Measurements from ENCODE around the gene CCDC122.

DNA sequence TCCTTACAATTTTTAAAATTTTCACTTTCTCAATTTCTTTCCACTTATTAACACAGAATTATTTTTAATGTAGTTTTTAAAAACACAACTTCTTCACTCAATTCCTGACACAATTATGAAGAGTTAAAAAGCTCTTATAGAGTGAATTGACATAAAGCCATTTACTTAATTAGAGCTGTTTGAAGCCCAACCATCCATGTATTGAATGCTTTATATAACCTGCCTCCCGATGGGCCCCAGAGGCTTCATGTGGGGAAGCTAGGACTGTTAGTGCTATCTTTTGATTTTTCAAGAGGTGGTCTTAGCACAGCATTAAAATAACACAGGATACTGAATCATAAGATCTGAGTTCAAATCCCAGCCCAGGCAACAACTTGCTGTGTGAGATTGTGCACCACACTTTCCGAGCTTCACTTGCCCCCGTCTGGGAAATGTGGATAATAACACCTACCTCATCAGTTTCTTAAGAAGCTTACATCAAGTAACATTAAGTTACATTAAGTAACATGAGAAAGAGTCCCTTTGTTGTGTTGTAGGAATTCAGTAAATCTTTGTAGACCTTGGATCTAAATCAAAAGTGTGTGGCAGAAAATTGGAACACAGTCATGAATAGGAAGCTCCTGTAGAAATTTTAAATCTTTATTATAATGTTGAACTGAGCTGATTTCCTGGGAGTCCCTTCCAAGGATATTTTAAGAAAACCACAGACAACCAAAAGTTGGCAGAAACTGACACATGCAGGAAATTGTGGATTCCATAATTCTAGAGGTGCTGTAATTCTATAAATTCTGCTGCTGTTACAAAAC is 87.3 kb downstream of the CCDC122 start:
- TF ChIP-seq, protein P1, sequence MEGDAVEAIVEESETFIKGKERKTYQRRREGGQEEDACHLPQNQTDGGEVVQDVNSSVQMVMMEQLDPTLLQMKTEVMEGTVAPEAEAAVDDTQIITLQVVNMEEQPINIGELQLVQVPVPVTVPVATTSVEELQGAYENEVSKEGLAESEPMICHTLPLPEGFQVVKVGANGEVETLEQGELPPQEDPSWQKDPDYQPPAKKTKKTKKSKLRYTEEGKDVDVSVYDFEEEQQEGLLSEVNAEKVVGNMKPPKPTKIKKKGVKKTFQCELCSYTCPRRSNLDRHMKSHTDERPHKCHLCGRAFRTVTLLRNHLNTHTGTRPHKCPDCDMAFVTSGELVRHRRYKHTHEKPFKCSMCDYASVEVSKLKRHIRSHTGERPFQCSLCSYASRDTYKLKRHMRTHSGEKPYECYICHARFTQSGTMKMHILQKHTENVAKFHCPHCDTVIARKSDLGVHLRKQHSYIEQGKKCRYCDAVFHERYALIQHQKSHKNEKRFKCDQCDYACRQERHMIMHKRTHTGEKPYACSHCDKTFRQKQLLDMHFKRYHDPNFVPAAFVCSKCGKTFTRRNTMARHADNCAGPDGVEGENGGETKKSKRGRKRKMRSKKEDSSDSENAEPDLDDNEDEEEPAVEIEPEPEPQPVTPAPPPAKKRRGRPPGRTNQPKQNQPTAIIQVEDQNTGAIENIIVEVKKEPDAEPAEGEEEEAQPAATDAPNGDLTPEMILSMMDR (IDR thresholded peaks at IDR 0.05): no peak
- no peak for TF ChIP-seq ZNF121 (CRISPR knock-in tag; IDR thresholded peaks at IDR 0.05)
- no peak for TF ChIP-seq ZNF219 (CRISPR knock-in tag; IDR thresholded peaks at IDR 0.05; ENCODE audit: borderline replicate concordance)
- TF ChIP-seq, protein P2, sequence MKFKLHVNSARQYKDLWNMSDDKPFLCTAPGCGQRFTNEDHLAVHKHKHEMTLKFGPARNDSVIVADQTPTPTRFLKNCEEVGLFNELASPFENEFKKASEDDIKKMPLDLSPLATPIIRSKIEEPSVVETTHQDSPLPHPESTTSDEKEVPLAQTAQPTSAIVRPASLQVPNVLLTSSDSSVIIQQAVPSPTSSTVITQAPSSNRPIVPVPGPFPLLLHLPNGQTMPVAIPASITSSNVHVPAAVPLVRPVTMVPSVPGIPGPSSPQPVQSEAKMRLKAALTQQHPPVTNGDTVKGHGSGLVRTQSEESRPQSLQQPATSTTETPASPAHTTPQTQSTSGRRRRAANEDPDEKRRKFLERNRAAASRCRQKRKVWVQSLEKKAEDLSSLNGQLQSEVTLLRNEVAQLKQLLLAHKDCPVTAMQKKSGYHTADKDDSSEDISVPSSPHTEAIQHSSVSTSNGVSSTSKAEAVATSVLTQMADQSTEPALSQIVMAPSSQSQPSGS (CRISPR knock-in tag; IDR thresholded peaks at IDR 0.05; ENCODE audit: borderline replicate concordance, low read depth): no peak
- TF ChIP-seq, protein P3, sequence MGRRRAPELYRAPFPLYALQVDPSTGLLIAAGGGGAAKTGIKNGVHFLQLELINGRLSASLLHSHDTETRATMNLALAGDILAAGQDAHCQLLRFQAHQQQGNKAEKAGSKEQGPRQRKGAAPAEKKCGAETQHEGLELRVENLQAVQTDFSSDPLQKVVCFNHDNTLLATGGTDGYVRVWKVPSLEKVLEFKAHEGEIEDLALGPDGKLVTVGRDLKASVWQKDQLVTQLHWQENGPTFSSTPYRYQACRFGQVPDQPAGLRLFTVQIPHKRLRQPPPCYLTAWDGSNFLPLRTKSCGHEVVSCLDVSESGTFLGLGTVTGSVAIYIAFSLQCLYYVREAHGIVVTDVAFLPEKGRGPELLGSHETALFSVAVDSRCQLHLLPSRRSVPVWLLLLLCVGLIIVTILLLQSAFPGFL (CRISPR knock-in tag; IDR thresholded peaks at IDR 0.05; ENCODE audit: borderline replicate concordance): no peak
- TF ChIP-seq NR3C1 (CRISPR knock-in tag; conservative IDR thresholded peaks at IDR 0.05; ENCODE audit: low read depth): no peak
- TF ChIP-seq, protein P4, sequence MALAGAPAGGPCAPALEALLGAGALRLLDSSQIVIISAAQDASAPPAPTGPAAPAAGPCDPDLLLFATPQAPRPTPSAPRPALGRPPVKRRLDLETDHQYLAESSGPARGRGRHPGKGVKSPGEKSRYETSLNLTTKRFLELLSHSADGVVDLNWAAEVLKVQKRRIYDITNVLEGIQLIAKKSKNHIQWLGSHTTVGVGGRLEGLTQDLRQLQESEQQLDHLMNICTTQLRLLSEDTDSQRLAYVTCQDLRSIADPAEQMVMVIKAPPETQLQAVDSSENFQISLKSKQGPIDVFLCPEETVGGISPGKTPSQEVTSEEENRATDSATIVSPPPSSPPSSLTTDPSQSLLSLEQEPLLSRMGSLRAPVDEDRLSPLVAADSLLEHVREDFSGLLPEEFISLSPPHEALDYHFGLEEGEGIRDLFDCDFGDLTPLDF (CRISPR knock-in tag; IDR thresholded peaks at IDR 0.05): no peak
- no peak for TF ChIP-seq TP53 (CRISPR knock-in tag; IDR thresholded peaks at IDR 0.05)
- TF ChIP-seq, protein P5, sequence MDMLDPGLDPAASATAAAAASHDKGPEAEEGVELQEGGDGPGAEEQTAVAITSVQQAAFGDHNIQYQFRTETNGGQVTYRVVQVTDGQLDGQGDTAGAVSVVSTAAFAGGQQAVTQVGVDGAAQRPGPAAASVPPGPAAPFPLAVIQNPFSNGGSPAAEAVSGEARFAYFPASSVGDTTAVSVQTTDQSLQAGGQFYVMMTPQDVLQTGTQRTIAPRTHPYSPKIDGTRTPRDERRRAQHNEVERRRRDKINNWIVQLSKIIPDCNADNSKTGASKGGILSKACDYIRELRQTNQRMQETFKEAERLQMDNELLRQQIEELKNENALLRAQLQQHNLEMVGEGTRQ (CRISPR knock-in tag; IDR thresholded peaks at IDR 0.05): no peak
- TF ChIP-seq, protein P6, sequence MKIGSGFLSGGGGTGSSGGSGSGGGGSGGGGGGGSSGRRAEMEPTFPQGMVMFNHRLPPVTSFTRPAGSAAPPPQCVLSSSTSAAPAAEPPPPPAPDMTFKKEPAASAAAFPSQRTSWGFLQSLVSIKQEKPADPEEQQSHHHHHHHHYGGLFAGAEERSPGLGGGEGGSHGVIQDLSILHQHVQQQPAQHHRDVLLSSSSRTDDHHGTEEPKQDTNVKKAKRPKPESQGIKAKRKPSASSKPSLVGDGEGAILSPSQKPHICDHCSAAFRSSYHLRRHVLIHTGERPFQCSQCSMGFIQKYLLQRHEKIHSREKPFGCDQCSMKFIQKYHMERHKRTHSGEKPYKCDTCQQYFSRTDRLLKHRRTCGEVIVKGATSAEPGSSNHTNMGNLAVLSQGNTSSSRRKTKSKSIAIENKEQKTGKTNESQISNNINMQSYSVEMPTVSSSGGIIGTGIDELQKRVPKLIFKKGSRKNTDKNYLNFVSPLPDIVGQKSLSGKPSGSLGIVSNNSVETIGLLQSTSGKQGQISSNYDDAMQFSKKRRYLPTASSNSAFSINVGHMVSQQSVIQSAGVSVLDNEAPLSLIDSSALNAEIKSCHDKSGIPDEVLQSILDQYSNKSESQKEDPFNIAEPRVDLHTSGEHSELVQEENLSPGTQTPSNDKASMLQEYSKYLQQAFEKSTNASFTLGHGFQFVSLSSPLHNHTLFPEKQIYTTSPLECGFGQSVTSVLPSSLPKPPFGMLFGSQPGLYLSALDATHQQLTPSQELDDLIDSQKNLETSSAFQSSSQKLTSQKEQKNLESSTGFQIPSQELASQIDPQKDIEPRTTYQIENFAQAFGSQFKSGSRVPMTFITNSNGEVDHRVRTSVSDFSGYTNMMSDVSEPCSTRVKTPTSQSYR (CRISPR knock-in tag; IDR thresholded peaks at IDR 0.05): no peak
- TF ChIP-seq NR2C2 (CRISPR knock-in tag; IDR thresholded peaks at IDR 0.05): no peak
- TF ChIP-seq FOXK1 (CRISPR knock-in tag; IDR thresholded peaks at IDR 0.05): no peak
- TF ChIP-seq, protein P7, sequence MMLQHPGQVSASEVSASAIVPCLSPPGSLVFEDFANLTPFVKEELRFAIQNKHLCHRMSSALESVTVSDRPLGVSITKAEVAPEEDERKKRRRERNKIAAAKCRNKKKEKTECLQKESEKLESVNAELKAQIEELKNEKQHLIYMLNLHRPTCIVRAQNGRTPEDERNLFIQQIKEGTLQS (CRISPR knock-in tag; conservative IDR thresholded peaks at IDR 0.05): no peak
- no peak for TF ChIP-seq ELF4 (CRISPR knock-in tag; IDR thresholded peaks at IDR 0.05; ENCODE audit: low read depth)

Data from WTC11 (cell line).